ENCODE data around the gene ARMS2. TPM values are rescaled to one million over a fixed set of nuclear protein-coding genes. Genes with fewer than 3 reads are reported as not detected.

ARMS2 gene
- total RNA-seq, 1 experiment from 2014 or later = not detected

DNA sequence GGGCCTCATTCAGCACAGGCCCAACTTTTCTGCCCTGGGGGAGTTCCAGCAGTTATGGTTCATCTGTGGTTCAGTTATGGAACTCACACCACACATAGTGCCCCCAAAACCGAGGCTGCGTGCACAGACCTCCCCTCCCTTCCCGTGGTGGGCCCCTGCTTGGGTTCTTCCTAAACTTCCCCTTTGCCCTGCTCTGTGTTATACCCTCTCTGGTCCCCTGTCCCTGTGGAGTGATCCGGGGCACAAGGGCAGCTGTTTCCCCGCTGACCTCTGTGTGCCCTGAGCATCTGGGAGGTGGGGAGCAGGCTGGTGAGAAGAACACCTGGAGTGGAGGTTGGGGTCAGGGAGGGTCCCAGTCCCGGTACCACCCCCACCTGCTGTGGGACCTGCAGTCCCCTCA, 46.3 kb downstream of the ARMS2 start:
- Histone ChIP-seq H3K27me3 (ENCODE audit: insufficient read depth, low read depth) (no peaks in the 10 kb centered on the region), H3K4me3 (no peak overlapping the region), H3K9me2 (ENCODE audit: insufficient read depth) (no peaks in the 10 kb centered on the region), H2AFZ (no peak overlapping the region), H3K36me3 (ENCODE audit: low read depth) (no peaks in the 10 kb centered on the region), H3K27ac (no peak overlapping the region), H3K79me2 (ENCODE audit: low read depth) (no peaks in the 10 kb centered on the region), H3F3A (ENCODE audit: insufficient read depth, low read depth) (no peaks in the 10 kb centered on the region), H4K20me1 (ENCODE audit: insufficient read depth) (no peaks in the 10 kb centered on the region), H3K4me1 (replicated peaks; ENCODE audit: insufficient read depth) (peaks cover 2% of the 10 kb centered on the region; the same call in 1 of the 2 replicates), H3K4me2 (no peak overlapping the region), H3K9me3 (ENCODE audit: insufficient read depth, low read depth) (no peaks in the 10 kb centered on the region)
- TF ChIP-seq EZH2 (IDR thresholded peaks at IDR 0.05; ENCODE audit: low read depth) (no peak), CTCF (conservative IDR thresholded peaks at IDR 0.05) (no peak)
- DNase-seq = no peak
- ChIA-PET POLR2A (ENCODE audit: unreplicated experiment) (no interaction called here), CTCF (no interaction called here)
- intact Hi-C loops (cut with micrococcal nuclease; ENCODE audit: unreplicated experiment) = no loop called here
- no TSS peak for BruUV-seq (replicated peaks)

DNA sequence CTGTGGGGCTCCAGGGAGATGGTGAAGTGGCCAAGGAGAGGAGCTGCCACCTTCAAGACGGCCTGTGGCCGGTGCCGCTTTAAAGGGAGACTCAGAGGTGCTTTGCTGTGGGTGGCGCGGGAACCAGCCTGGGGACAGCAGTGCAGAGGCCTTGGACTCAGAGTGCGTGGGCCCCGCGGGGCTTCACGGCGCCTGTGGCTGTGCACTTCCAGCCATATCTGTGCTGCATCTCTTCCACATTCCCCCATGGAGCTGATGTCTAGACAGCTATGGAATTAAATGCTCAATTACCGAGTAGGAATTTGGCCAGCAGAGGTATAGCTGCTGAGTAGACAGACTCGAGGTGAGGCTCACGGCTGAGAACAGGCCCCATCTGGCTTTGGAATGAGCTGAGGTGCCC, 48.6 kb downstream of the ARMS2 start:
- no peak overlapping the region for H3K4me2 ChIP-seq
- no peaks in the 10 kb centered on the region for H3F3A ChIP-seq (ENCODE audit: insufficient read depth, low read depth)
- no peak overlapping the region for H3K4me3 ChIP-seq
- H3K4me1 ChIP-seq (replicated peaks; ENCODE audit: insufficient read depth) = no peaks in the 10 kb centered on the region
- POLR2A ChIA-PET (ENCODE audit: unreplicated experiment) = no interaction called here
- H2AFZ ChIP-seq = no peak overlapping the region
- H4K20me1 ChIP-seq (ENCODE audit: insufficient read depth) = no peaks in the 10 kb centered on the region
- no TSS peak for BruUV-seq (replicated peaks)
- H3K27ac ChIP-seq = no peak overlapping the region
- H3K27me3 ChIP-seq (ENCODE audit: insufficient read depth, low read depth) = no peaks in the 10 kb centered on the region
- H3K79me2 ChIP-seq (ENCODE audit: low read depth) = no peaks in the 10 kb centered on the region
- intact Hi-C loops (cut with micrococcal nuclease; ENCODE audit: unreplicated experiment) = no loop called here
- CTCF ChIA-PET = no interaction called here
- no peaks in the 10 kb centered on the region for H3K9me3 ChIP-seq (ENCODE audit: insufficient read depth, low read depth)
- DNase-seq = no peak
- no peaks in the 10 kb centered on the region for H3K36me3 ChIP-seq (ENCODE audit: low read depth)
- TF ChIP-seq EZH2 (IDR thresholded peaks at IDR 0.05; ENCODE audit: low read depth) (no peak), CTCF (conservative IDR thresholded peaks at IDR 0.05) (no peak)
- no peaks in the 10 kb centered on the region for H3K9me2 ChIP-seq (ENCODE audit: insufficient read depth)

GRCh38 chr10:122503886-122504609, 49.6 kb downstream of the ARMS2 start:
- POLR2A ChIA-PET (ENCODE audit: unreplicated experiment) = interaction anchor here (0.5 kb wide), 1 partner anchor 360 kb away, joined by 3 read pairs; no protein-coding TSS in a partner anchor
- no peaks in the 10 kb centered on the region for H3F3A ChIP-seq (ENCODE audit: insufficient read depth, low read depth)
- no peak for TF ChIP-seq EZH2 (IDR thresholded peaks at IDR 0.05; ENCODE audit: low read depth)
- TF ChIP-seq CTCF (conservative IDR thresholded peaks at IDR 0.05) = no peak
- H3K4me3 ChIP-seq = no peak overlapping the region
- intact Hi-C loops (cut with micrococcal nuclease; ENCODE audit: unreplicated experiment) = no loop called here
- H3K4me1 ChIP-seq (replicated peaks; ENCODE audit: insufficient read depth) = no peaks in the 10 kb centered on the region
- H4K20me1 ChIP-seq (ENCODE audit: insufficient read depth) = no peaks in the 10 kb centered on the region
- no peaks in the 10 kb centered on the region for H3K27me3 ChIP-seq (ENCODE audit: insufficient read depth, low read depth)
- no peaks in the 10 kb centered on the region for H3K79me2 ChIP-seq (ENCODE audit: low read depth)
- H3K9me3 ChIP-seq (ENCODE audit: insufficient read depth, low read depth) = no peaks in the 10 kb centered on the region
- no peak overlapping the region for H2AFZ ChIP-seq
- BruUV-seq (replicated peaks) = no TSS peak
- H3K36me3 ChIP-seq (ENCODE audit: low read depth) = no peaks in the 10 kb centered on the region
- no peaks in the 10 kb centered on the region for H3K9me2 ChIP-seq (ENCODE audit: insufficient read depth)
- DNase-seq = no peak
- no peak overlapping the region for H3K27ac ChIP-seq
- H3K4me2 ChIP-seq = no peak overlapping the region
- CTCF ChIA-PET = no interaction called here
